IPS DF 4.7 (cell line): ENCODE data around the gene TCP11X1.
"Not testable (repeated sequence)": the region's sequence is repeated elsewhere in the genome, so short reads cannot be mapped to it uniquely, and the experiment has no call there.

Source experiments
- DNase-seq: peaks from one replicate; pipeline ENCODE4 v3.0.0-alpha.2; 2013; ENCODE audit warnings: low spot score; ENCODE audit errors: extremely low read depth

TCP11X1 gene

GRCh38 chrX:102214986-102215385, at the start of gene TCP11X1:
Gene TCP11X1, plus strand, starts transcription at chrX:102215301.
- not testable (repeated sequence) for DNase-seq

GRCh38 chrX:102185967-102186720, 29.0 kb upstream of the TCP11X1 start:
- DNase-seq = no peak

GRCh38 chrX:102207940-102208339, 7.2 kb upstream of the TCP11X1 start:
- not testable (repeated sequence) for DNase-seq

- DNase-seq = not testable (repeated sequence)
These were observed 1.4 kb downstream of the TCP11X1 start for GRCh38 chrX:102216497-102216896.

GRCh38 chrX:102235678-102236077, 20.6 kb downstream of the TCP11X1 start:
- not testable (repeated sequence) for DNase-seq

GRCh38 chrX:102240265-102240664, 25.2 kb downstream of the TCP11X1 start:
- DNase-seq = not testable (repeated sequence)

GRCh38 chrX:102246893-102247292, 31.8 kb downstream of the TCP11X1 start, which contains the start of gene NXF2:
Gene NXF2, plus strand, starts transcription at chrX:102247167. Its CDS starts 59,912 bp downstream, at chrX:102307079.
- DNase-seq = not testable (repeated sequence)

GRCh38 chrX:102272231-102272630, 57.1 kb downstream of the TCP11X1 start:
- DNase-seq = not testable (repeated sequence)
